ENCODE data around the gene PTCH1. TPM values are rescaled to one million over a fixed set of nuclear protein-coding genes. Genes with fewer than 3 reads are reported as not detected.

PTCH1 gene
- total RNA-seq, 1 experiment from 2014 or later: 15.2 TPM

GRCh38 chr9:95496687-95497086 is 20.1 kb downstream of the PTCH1 start:
- DNase-seq (ENCODE audit: low read depth, low spot score) (no peak), ATAC-seq (no peak)
- H3K4me3 ChIP-seq (replicated peaks in 1 of 2; ENCODE audit: low read depth in 1 of 2, low read length in 2 of 2): no peak overlapping the region
- peaks cover 13 to 14% of the 10 kb centered on the region in 2 experiments for H3K4me1 ChIP-seq (ENCODE audit: control insufficient read depth in 1 of 2, insufficient read depth in 2 of 2, low read length in 2 of 2)
- ChIA-PET RAD21 (ENCODE audit: low non-redundant PET in 1 of 2, low total read pairs in 2 of 2, uncharacterized antibody in 2 of 2, unreplicated experiment in 2 of 2) (no interaction called here), CTCF (no interaction called here), POLR2A (no interaction called here)
- H3K36me3 ChIP-seq (ENCODE audit: control insufficient read depth in 1 of 2, insufficient read depth in 2 of 2, low read length in 2 of 2): no peaks in the 10 kb centered on the region
- no peak overlapping the region for H3K4me2 ChIP-seq (ENCODE audit: low read length)
- no TSS peak for BruUV-seq (replicated peaks)
- H2AFZ ChIP-seq (ENCODE audit: low read depth, low read length, poor library complexity, severe bottlenecking): no peak overlapping the region
- no peaks in the 10 kb centered on the region for H3K79me2 ChIP-seq (ENCODE audit: insufficient read depth, low read length)
- no peaks in the 10 kb centered on the region for H3K9me2 ChIP-seq (ENCODE audit: insufficient read depth)
- H3K9me3 ChIP-seq (ENCODE audit: control insufficient read depth in 1 of 2, insufficient read depth in 1 of 2, low read depth in 1 of 2, low read length in 2 of 2): no peaks in the 10 kb centered on the region
- intact Hi-C loops (cut with micrococcal nuclease): no loop called here
- H3K27ac ChIP-seq (ENCODE audit: low read depth, low read length): no peak overlapping the region
- no peak for TF ChIP-seq ZNF274 (IDR thresholded peaks at IDR 0.05; ENCODE audit: low read depth, low read length)
- no peak for TF ChIP-seq TCF7L2 (IDR thresholded peaks at IDR 0.05; ENCODE audit: borderline replicate concordance, extremely low read depth, insufficient read depth, insufficient read length)
- no peak for TF ChIP-seq ZFX (IDR thresholded peaks at IDR 0.05)
- no peak for TF ChIP-seq FOSL1 (IDR thresholded peaks at IDR 0.05; ENCODE audit: low read depth)
- H3K9ac ChIP-seq (ENCODE audit: low read length): no peak overlapping the region
- H4K20me1 ChIP-seq (ENCODE audit: insufficient read depth): no peaks in the 10 kb centered on the region
- no peaks in the 10 kb centered on the region for H3K27me3 ChIP-seq (ENCODE audit: insufficient read depth, low read length)

GRCh38 chr9:95495961-95496360 is 20.8 kb downstream of the PTCH1 start:
- Histone ChIP-seq H3K4me3 (replicated peaks in 1 of 2; ENCODE audit: low read depth in 1 of 2, low read length in 2 of 2) (no peak overlapping the region), H3K9ac (ENCODE audit: low read length) (no peak overlapping the region), H3K79me2 (ENCODE audit: insufficient read depth, low read length) (no peaks in the 10 kb centered on the region), H3K9me3 (ENCODE audit: control insufficient read depth in 1 of 2, insufficient read depth in 1 of 2, low read depth in 1 of 2, low read length in 2 of 2) (no peaks in the 10 kb centered on the region), H3K27me3 (ENCODE audit: insufficient read depth, low read length) (no peaks in the 10 kb centered on the region), H4K20me1 (ENCODE audit: insufficient read depth) (no peaks in the 10 kb centered on the region), H3K9me2 (ENCODE audit: insufficient read depth) (no peaks in the 10 kb centered on the region), H3K27ac (ENCODE audit: low read depth, low read length) (no peak overlapping the region), H3K4me1 (ENCODE audit: control insufficient read depth in 1 of 2, insufficient read depth in 2 of 2, low read length in 2 of 2) (peaks cover 13 to 14% of the 10 kb centered on the region in 2 experiments), H3K4me2 (ENCODE audit: low read length) (no peak overlapping the region), H2AFZ (ENCODE audit: low read depth, low read length, poor library complexity, severe bottlenecking) (no peak overlapping the region), H3K36me3 (ENCODE audit: control insufficient read depth in 1 of 2, insufficient read depth in 2 of 2, low read length in 2 of 2) (no peaks in the 10 kb centered on the region)
- POLR2A ChIA-PET: no interaction called here
- BruUV-seq (replicated peaks): no TSS peak
- no peak for ATAC-seq
- DNase-seq (ENCODE audit: low read depth, low spot score): no peak
- TF ChIP-seq EZH2 (IDR thresholded peaks at IDR 0.05): no peak
- TF ChIP-seq EGR1 (IDR thresholded peaks at IDR 0.05; ENCODE audit: low read depth): no peak
- no peak for TF ChIP-seq POLR2A (IDR thresholded peaks at IDR 0.05; ENCODE audit: borderline replicate concordance, extremely low read depth, insufficient read depth, insufficient read length)
- TF ChIP-seq ELF1 (IDR thresholded peaks at IDR 0.05; ENCODE audit: borderline replicate concordance, low read depth): no peak
- no peak for TF ChIP-seq FOSL1 (IDR thresholded peaks at IDR 0.05; ENCODE audit: low read depth)
- TF ChIP-seq REST (IDR thresholded peaks at IDR 0.05; ENCODE audit: low read depth): no peak
- TF ChIP-seq EZH2phosphoT487 (IDR thresholded peaks at IDR 0.05; ENCODE audit: borderline replicate concordance): no peak
- TF ChIP-seq MAX (IDR thresholded peaks at IDR 0.05): no peak
- RAD21 ChIA-PET (ENCODE audit: low non-redundant PET in 1 of 2, low total read pairs in 2 of 2, uncharacterized antibody in 2 of 2, unreplicated experiment in 2 of 2): no interaction called here
- intact Hi-C loops (cut with micrococcal nuclease): no loop called here
- CTCF ChIA-PET: no interaction called here

All from HCT116 (cell line).